ENCODE results near the gene NALF2. TPM values are rescaled to one million over a fixed set of nuclear protein-coding genes. Genes with fewer than 3 reads are reported as not detected.

The NALF2 gene
- total and polyA plus RNA-seq, 2 of the 13 experiments (the other 11 are each of a cell fraction or from before 2014, with no cell fraction given), result 2.2 to 4.0 TPM

GRCh38 chrX:69531031-69531755 is 27.1 kb downstream of the NALF2 start:
- no peak for FAIRE-seq
- 95% methylated on average over 8 of the region's 8 CpGs for WGBS (ENCODE audit: low lambda C conversion rate)
- in situ Hi-C loops (cut with HindIII; ENCODE audit: extremely low pct_ligation_motif_present, low pct_unique_long_range_greater_than_20kb), result no loop called here
- Histone ChIP-seq H3K9me3 (ENCODE audit: low read length) (no peaks in the 10 kb centered on the region), H3K4me1 (ENCODE audit: insufficient read depth, low read length) (peaks cover 15% of the 10 kb centered on the region), H3K27ac (ENCODE audit: extremely low read length, insufficient read depth, low read length) (no peak overlapping the region), H4K20me1 (ENCODE audit: insufficient read depth, low read length) (no peaks in the 10 kb centered on the region), H3K4me3 (replicated peaks in 1 of 3; ENCODE audit: insufficient read depth in 1 of 3, low read depth in 2 of 3, low read length in 3 of 3) (no peak overlapping the region), H3K27me3 (ENCODE audit: control insufficient read depth in 1 of 2, insufficient read depth in 2 of 2, low read length in 2 of 2) (no peaks in the 10 kb centered on the region), H3K36me3 (replicated peaks in 1 of 2; ENCODE audit: control insufficient read depth in 1 of 2, insufficient read depth in 2 of 2, low read length in 2 of 2) (no peaks in the 10 kb centered on the region), H3K79me2 (ENCODE audit: insufficient read depth, low read length) (no peaks in the 10 kb centered on the region), H3K9ac (ENCODE audit: insufficient read depth, low read depth, low read length) (no peak overlapping the region), H3K4me2 (ENCODE audit: low read depth, low read length) (no peak overlapping the region), H2AFZ (ENCODE audit: low read length) (no peak overlapping the region)
- DNase-seq (ENCODE audit: low spot score), result no peak
- ATAC-seq, result no peak
- TF ChIP-seq ZNF782 (CRISPR knock-in tag; IDR thresholded peaks at IDR 0.05; ENCODE audit: borderline replicate concordance), result no peak
- peak; percentile 18; the same call in 1 of the 2 replicates for TF ChIP-seq CEBPB (IDR thresholded peaks at IDR 0.05; ENCODE audit: borderline replicate concordance, low read depth, low read length)
- intact Hi-C loops (cut with micrococcal nuclease; ENCODE audit: unreplicated experiment), result no loop called here
- no TSS peak for BruUV-seq (replicated peaks)
- ChIA-PET CTCF (ENCODE audit: low intra/inter-chr PET ratio, low total read pairs) (no interaction called here), POLR2A (no interaction called here)

GRCh38 chrX:69535661-69536060 is 31.5 kb downstream of the NALF2 start:
- WGBS (ENCODE audit: low lambda C conversion rate), result 23% methylated on average over 2 of the region's 2 CpGs

More at GRCh38 chrX:69535661-69536060, 31.5 kb downstream of the NALF2 start:
- DNase-seq (ENCODE audit: low spot score) (no peak), ATAC-seq (no peak), FAIRE-seq (no peak)
- CTCF ChIA-PET (ENCODE audit: low intra/inter-chr PET ratio, low total read pairs), result interaction anchor here (0.8 kb wide), 1 partner anchor 83 kb away, joined by 3 read pairs; no protein-coding TSS in a partner anchor
- H3K4me3 ChIP-seq (replicated peaks in 1 of 3; ENCODE audit: insufficient read depth in 1 of 3, low read depth in 2 of 3, low read length in 3 of 3), result no peak overlapping the region
- intact Hi-C loops (cut with micrococcal nuclease; ENCODE audit: unreplicated experiment), result loop anchor here (5.0 kb wide), 1 partner anchor 562 kb away; no protein-coding TSS in a partner anchor
- no peak overlapping the region for H3K4me2 ChIP-seq (ENCODE audit: low read depth, low read length)
- no peaks in the 10 kb centered on the region for H3K36me3 ChIP-seq (replicated peaks in 1 of 2; ENCODE audit: control insufficient read depth in 1 of 2, insufficient read depth in 2 of 2, low read length in 2 of 2)
- peaks cover 32% of the 10 kb centered on the region for H3K4me1 ChIP-seq (ENCODE audit: insufficient read depth, low read length)
- H3K27ac ChIP-seq (ENCODE audit: extremely low read length, insufficient read depth, low read length), result no peak overlapping the region
- H3K79me2 ChIP-seq (ENCODE audit: insufficient read depth, low read length), result no peaks in the 10 kb centered on the region
- H2AFZ ChIP-seq (ENCODE audit: low read length), result no peak overlapping the region
- no peaks in the 10 kb centered on the region for H4K20me1 ChIP-seq (ENCODE audit: insufficient read depth, low read length)
- POLR2A ChIA-PET, result no interaction called here
- H3K27me3 ChIP-seq (ENCODE audit: control insufficient read depth in 1 of 2, insufficient read depth in 2 of 2, low read length in 2 of 2), result no peaks in the 10 kb centered on the region
- no peak for TF ChIP-seq SNAPC5 (CRISPR knock-in tag; IDR thresholded peaks at IDR 0.05; ENCODE audit: borderline replicate concordance)
- TF ChIP-seq ARNTL (CRISPR knock-in tag; IDR thresholded peaks at IDR 0.05), result no peak
- no peak for TF ChIP-seq RORA (CRISPR knock-in tag; IDR thresholded peaks at IDR 0.05)
- no peak for TF ChIP-seq GZF1 (CRISPR knock-in tag; IDR thresholded peaks at IDR 0.05)
- TF ChIP-seq PATZ1 (CRISPR knock-in tag; IDR thresholded peaks at IDR 0.05), result no peak
- in situ Hi-C loops (cut with HindIII; ENCODE audit: extremely low pct_ligation_motif_present, low pct_unique_long_range_greater_than_20kb), result loop anchor here (5.0 kb wide), 1 partner anchor 82 kb away; the partner anchor contains the start of gene EDA
- BruUV-seq (replicated peaks), result no TSS peak
- H3K9me3 ChIP-seq (ENCODE audit: low read length), result no peaks in the 10 kb centered on the region
- no peak overlapping the region for H3K9ac ChIP-seq (ENCODE audit: insufficient read depth, low read depth, low read length)

Measured in HepG2 (cell line).